KMS-11 (cell line): Measurements from ENCODE around the gene STRBP.

ENCODE experiments used
- H2AFZ ChIP-seq: fragments of 200-600 bp; sonication (generic); 2 replicates; pipeline ENCODE4 v1.6.1; 2016; ENCODE audit warnings: antibody characterized with exemption, mixed run types, low read depth
- H3K27ac ChIP-seq: fragments of 200-600 bp; sonication (generic); 2 replicates; pipeline ENCODE4 v1.6.1; 2016; ENCODE audit warnings: mild to moderate bottlenecking, mixed run types
- H3K27me3 ChIP-seq: fragments of 200-600 bp; sonication (generic); 2 replicates; pipeline ENCODE4 v1.6.1; 2017; ENCODE audit warnings: mild to moderate bottlenecking, low read depth, mixed run types, moderate library complexity; ENCODE audit not compliant: insufficient read depth
- H3K36me3 ChIP-seq: fragments of 200-600 bp; sonication (generic); 2 replicates; pipeline ENCODE4 v1.6.1; 2017; ENCODE audit warnings: mild to moderate bottlenecking, mixed run types; ENCODE audit not compliant: insufficient read depth
- H3K4me1 ChIP-seq: fragments of 200-600 bp; sonication (generic); 2 replicates; pipeline ENCODE4 v1.6.1; 2016; ENCODE audit warnings: mild to moderate bottlenecking, low read depth, mixed run types; ENCODE audit not compliant: poor library complexity, severe bottlenecking
- H3K4me2 ChIP-seq: fragments of 200-600 bp; sonication (generic); 2 replicates; pipeline ENCODE4 v1.7.0; 2016; ENCODE audit warnings: mild to moderate bottlenecking, mixed run types
- H3K4me3 ChIP-seq: fragments of 200-600 bp; sonication (generic); IDR thresholded peaks from 2 replicates; pipeline ENCODE4 v1.6.1; 2017; ENCODE audit warnings: low read depth, low read length, mixed read lengths; ENCODE audit not compliant: insufficient read depth
- H3K79me2 ChIP-seq: fragments of 200-600 bp; sonication (generic); 2 replicates; pipeline ENCODE4 v1.6.1; 2016; ENCODE audit warnings: low read depth, mixed run types; ENCODE audit not compliant: insufficient read depth
- H3K9ac ChIP-seq: fragments of 200-600 bp; sonication (generic); 2 replicates; pipeline ENCODE4 v1.6.1; 2016; ENCODE audit warnings: mild to moderate bottlenecking, mixed run types
- H4K20me1 ChIP-seq: fragments of 200-600 bp; sonication (generic); 2 replicates; pipeline ENCODE4 v1.6.1; 2016; ENCODE audit warnings: mild to moderate bottlenecking, mixed run types; ENCODE audit not compliant: insufficient read depth
- TF ChIP-seq, protein P1 (sequence below): fragments of 200-600 bp; sonication (generic); conservative IDR thresholded peaks from 2 replicates; pipeline ENCODE4 v1.6.1; 2017; ENCODE audit warnings: low read depth, mild to moderate bottlenecking, antibody characterized with exemption, low read length, moderate library complexity, mixed read lengths

Gene STRBP

DNA sequence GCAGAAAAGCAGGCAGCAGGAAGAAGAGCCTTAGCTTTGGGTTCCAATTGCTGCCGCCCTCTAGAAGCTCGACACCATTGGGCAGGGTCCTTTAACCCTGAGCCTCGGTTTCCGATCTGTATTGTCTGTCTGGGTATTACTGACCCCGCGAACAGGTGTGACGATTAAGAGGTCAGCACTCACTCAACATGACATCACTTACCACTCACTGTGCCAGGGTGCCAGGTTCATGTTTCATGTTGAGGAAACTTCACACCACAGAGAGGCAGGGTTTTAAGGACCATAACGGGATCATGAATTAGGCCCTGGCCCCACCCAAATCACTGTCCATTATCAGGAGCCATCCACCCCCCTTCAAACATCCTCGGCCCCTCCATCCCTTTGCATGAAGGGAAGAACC lies 159.4 kb downstream of the STRBP start:
- H4K20me1 ChIP-seq, result no peaks in the 10 kb centered on the region
- no peaks in the 10 kb centered on the region for H3K79me2 ChIP-seq
- H3K36me3 ChIP-seq, result no peaks in the 10 kb centered on the region
- no peak overlapping the region for H3K4me3 ChIP-seq
- H3K27ac ChIP-seq, result no peak overlapping the region
- no peaks in the 10 kb centered on the region for H3K27me3 ChIP-seq
- no peak overlapping the region for H3K4me2 ChIP-seq
- no peak overlapping the region for H2AFZ ChIP-seq
- H3K4me1 ChIP-seq, result no peaks in the 10 kb centered on the region
- no peak overlapping the region for H3K9ac ChIP-seq
- TF ChIP-seq, protein P1, sequence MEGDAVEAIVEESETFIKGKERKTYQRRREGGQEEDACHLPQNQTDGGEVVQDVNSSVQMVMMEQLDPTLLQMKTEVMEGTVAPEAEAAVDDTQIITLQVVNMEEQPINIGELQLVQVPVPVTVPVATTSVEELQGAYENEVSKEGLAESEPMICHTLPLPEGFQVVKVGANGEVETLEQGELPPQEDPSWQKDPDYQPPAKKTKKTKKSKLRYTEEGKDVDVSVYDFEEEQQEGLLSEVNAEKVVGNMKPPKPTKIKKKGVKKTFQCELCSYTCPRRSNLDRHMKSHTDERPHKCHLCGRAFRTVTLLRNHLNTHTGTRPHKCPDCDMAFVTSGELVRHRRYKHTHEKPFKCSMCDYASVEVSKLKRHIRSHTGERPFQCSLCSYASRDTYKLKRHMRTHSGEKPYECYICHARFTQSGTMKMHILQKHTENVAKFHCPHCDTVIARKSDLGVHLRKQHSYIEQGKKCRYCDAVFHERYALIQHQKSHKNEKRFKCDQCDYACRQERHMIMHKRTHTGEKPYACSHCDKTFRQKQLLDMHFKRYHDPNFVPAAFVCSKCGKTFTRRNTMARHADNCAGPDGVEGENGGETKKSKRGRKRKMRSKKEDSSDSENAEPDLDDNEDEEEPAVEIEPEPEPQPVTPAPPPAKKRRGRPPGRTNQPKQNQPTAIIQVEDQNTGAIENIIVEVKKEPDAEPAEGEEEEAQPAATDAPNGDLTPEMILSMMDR, result no peak

DNA sequence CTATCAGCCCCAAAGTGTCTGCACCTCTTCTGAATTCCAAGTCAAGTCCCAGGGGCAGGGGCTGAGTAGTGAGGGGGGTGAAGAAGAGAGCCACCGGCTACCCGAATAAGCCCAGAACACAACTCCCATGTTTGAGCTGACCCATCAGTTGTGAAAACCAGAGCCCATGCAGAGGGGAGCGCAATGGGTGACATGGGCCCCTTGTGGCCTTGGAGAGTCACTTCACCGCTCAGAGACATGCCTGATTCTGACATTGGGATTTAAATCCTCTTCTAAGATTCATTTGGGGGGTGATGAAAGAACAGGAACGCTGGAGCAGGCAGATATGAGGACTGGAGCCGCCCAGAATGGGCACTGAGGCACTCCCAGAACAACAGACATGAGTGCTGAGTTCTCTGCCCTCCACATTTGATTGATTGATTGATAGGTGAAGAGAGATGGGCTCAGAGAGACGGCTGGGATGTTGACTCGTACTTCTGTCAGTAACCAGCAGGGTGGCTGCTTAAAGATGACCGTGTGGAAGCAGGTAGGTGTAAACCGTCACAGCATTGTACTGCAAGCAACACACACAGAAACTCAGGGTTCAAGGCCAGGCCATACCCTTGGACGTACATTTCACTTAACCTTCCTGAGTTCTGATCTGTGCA lies 160.6 kb downstream of the STRBP start:
- Histone ChIP-seq H2AFZ (no peak overlapping the region), H3K4me2 (no peak overlapping the region), H3K36me3 (no peaks in the 10 kb centered on the region), H3K27me3 (no peaks in the 10 kb centered on the region), H3K27ac (no peak overlapping the region), H3K4me3 (no peak overlapping the region), H4K20me1 (no peaks in the 10 kb centered on the region), H3K9ac (no peak overlapping the region), H3K4me1 (no peaks in the 10 kb centered on the region), H3K79me2 (no peaks in the 10 kb centered on the region)
- TF ChIP-seq, protein P1, result no peak

DNA sequence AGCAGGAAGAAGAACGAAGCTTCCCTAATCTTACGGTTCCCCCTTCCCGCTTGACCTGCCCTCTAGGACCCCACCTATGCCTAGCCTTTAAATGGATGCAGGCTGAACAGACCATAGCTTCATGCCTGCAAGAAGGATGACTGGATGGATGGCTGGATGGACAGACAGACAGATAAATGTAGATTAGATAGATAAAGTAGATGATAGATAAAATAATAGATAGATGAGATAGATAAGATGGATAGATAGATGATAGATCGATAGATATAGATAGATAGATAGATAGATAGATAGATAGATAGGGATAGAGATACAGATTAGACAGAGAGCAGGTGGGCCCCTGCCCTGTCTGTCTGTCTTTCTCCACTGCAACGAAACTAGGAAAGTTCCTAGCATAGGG lies 162.9 kb downstream of the STRBP start:
- H3K36me3 ChIP-seq, result no peaks in the 10 kb centered on the region
- no peak overlapping the region for H3K4me2 ChIP-seq

DNA sequence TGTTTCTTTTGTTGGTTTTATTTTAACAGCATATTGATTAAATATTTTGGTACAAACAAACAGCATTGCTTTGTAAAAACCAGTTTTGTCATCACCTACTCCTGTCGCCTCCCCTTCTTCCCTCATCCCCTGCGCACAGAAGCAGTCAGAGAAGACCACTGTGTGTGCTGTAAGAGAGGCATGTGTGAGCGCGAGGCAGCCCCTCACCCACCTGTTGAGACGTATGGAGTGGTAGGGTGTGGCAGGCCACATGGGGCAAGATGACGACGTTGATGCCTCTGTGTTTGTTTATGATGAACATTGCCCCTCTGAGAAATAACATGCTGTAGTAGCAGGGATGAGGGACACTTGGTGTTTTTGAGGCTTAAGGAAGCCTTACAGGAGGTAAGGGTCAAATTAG lies 163.6 kb downstream of the STRBP start:
- Histone ChIP-seq H3K36me3 (no peaks in the 10 kb centered on the region), H3K4me2 (no peak overlapping the region), H4K20me1 (no peaks in the 10 kb centered on the region), H3K27me3 (no peaks in the 10 kb centered on the region), H3K4me1 (no peaks in the 10 kb centered on the region), H3K27ac (no peak overlapping the region), H3K4me3 (no peak overlapping the region), H3K9ac (no peak overlapping the region), H3K79me2 (no peaks in the 10 kb centered on the region), H2AFZ (no peak overlapping the region)
- TF ChIP-seq, protein P1, result no peak

More for the DNA sequence above, 162.9 kb downstream of the STRBP start:
- Histone ChIP-seq H3K27ac (no peak overlapping the region), H3K27me3 (no peaks in the 10 kb centered on the region), H3K4me1 (no peaks in the 10 kb centered on the region), H2AFZ (no peak overlapping the region), H3K9ac (no peak overlapping the region), H4K20me1 (no peaks in the 10 kb centered on the region), H3K79me2 (no peaks in the 10 kb centered on the region), H3K4me3 (no peak overlapping the region)
- TF ChIP-seq, protein P1, result no peak
